B cell (primary cell): ENCODE data around the gene WNK2. TPM values are rescaled to one million over a fixed set of nuclear protein-coding genes. Genes with fewer than 3 reads are reported as not detected.
"Not testable (repeated sequence)": the region's sequence is repeated elsewhere in the genome, so short reads cannot be mapped to it uniquely, and the experiment has no call there.

Experiments
- ATAC-seq: fragments of 200-7000 bp; cut with Tn5 transposase; one replicate; pipeline ENCODE4 v1.10.0; 2021; ENCODE audit warnings: low read depth, mild to moderate bottlenecking, moderate number of reproducible peaks, moderate library complexity
- CTCF ChIA-PET: fragments of 350-600 bp; sonication (Branson Sonifier 250); formaldehyde crosslinking; loops from one replicate; lab custom pipeline; 2021; ENCODE audit warnings: antibody characterized with exemption, inconsistent platforms; lab: Charles Lee
- POLR2A ChIA-PET: fragments of 350-600 bp; sonication (Branson Sonifier 250); formaldehyde crosslinking; loops from one replicate; lab custom pipeline; 2021; ENCODE audit warnings: antibody characterized with exemption; lab: Charles Lee
- DNase-seq: peaks from one replicate; pipeline ENCODE4 v3.0.0; 2013
- H2AFZ ChIP-seq: 2 replicates; pipeline ENCODE4 v1.6.1; 2012; ENCODE audit warnings: mild to moderate bottlenecking, low read depth, low read length; ENCODE audit not compliant: insufficient read depth, poor library complexity, severe bottlenecking
- H3K27ac ChIP-seq, 2 donors: 1 replicate in 1 of 2; 2 replicates in 1 of 2; pipeline ENCODE4 v1.5.1; 2012 to 2013; ENCODE audit warnings: low read length in 2 of 2, mild to moderate bottlenecking in 2 of 2, moderate library complexity in 1 of 2
- H3K27me3 ChIP-seq, 4 experiments: fragments of 200-600 bp in 1 of 4; sonication (generic) in 1 of 4; replicated peaks in 1 of 4; 1 replicate in 2 of 4; 2 replicates in 2 of 4; pipeline versions ENCODE4 v1.6.1 to v1.7.0; 2013 to 2016; ENCODE audit warnings: low read length in 3 of 4, mild to moderate bottlenecking in 2 of 4, mixed read lengths in 1 of 4, moderate library complexity in 1 of 4; ENCODE audit not compliant: insufficient read depth in 4 of 4, control insufficient read depth in 3 of 4; ENCODE audit errors: control extremely low read depth in 1 of 4
- H3K36me3 ChIP-seq, 2 experiments: replicated peaks in 1 of 2; 1 replicate in 1 of 2; 2 replicates in 1 of 2; pipeline versions ENCODE4 v1.6.1 to v1.7.1; 2013; ENCODE audit warnings: low read length in 1 of 2; ENCODE audit not compliant: insufficient read depth in 2 of 2, control insufficient read depth in 1 of 2; ENCODE audit errors: control extremely low read depth in 1 of 2, extremely low read depth in 1 of 2
- H3K4me1 ChIP-seq, 2 donors: fragments of 200-600 bp in 1 of 2; sonication (generic) in 1 of 2; 1 replicate in 1 of 2; 2 replicates in 1 of 2; pipeline versions ENCODE4 v1.5.1 to v1.6.1; 2013 to 2017; ENCODE audit warnings: low read length in 2 of 2; ENCODE audit not compliant: control insufficient read depth in 2 of 2, insufficient read depth in 2 of 2
- H3K4me2 ChIP-seq: replicated peaks from 2 replicates; pipeline ENCODE3; 2012; ENCODE audit warnings: mild to moderate bottlenecking, low read depth, low read length; ENCODE audit not compliant: poor library complexity, severe bottlenecking
- H3K4me3 ChIP-seq, 5 experiments: fragments of 200-600 bp in 1 of 5; sonication (generic) in 1 of 5; 1 replicate in 3 of 5; 2 replicates in 2 of 5; pipeline versions ENCODE4 v1.5.1 to v1.7.0; 2011 to 2016; ENCODE audit warnings: low read length in 4 of 5, mild to moderate bottlenecking in 4 of 5, low read depth in 2 of 5, control low read depth in 1 of 5, moderate library complexity in 1 of 5; ENCODE audit not compliant: insufficient read depth in 1 of 5; ENCODE audit errors: control extremely low read depth in 1 of 5, extremely low read depth in 1 of 5
- H3K79me2 ChIP-seq: fragments of 200-600 bp; sonication (generic); one replicate; pipeline ENCODE4 v1.6.0; 2016; ENCODE audit warnings: low read length; ENCODE audit not compliant: control insufficient read depth, insufficient read depth
- H3K9ac ChIP-seq: fragments of 200-600 bp; sonication (generic); 2 replicates; pipeline ENCODE4 v1.6.1; 2017; ENCODE audit warnings: mild to moderate bottlenecking, low read length, moderate library complexity
- H3K9me3 ChIP-seq, 3 donors: one replicate each; pipeline versions ENCODE4 v1.6.1 to v1.7.1; 2013; ENCODE audit warnings: low read length in 2 of 3; ENCODE audit not compliant: control insufficient read depth in 2 of 3, insufficient read depth in 1 of 3; ENCODE audit errors: control extremely low read depth in 1 of 3
- H4K20me1 ChIP-seq: 2 replicates; pipeline ENCODE4 v1.6.0; 2012; ENCODE audit warnings: mild to moderate bottlenecking, low read length; ENCODE audit not compliant: insufficient read depth, control insufficient read depth, poor library complexity, severe bottlenecking
- H3K27ac Mint-ChIP-seq: one replicate; pipeline ENCODE4 v1.8.0; 2021; ENCODE audit warnings: mixed read lengths
- H3K27me3 Mint-ChIP-seq: one replicate; pipeline ENCODE4 v1.8.0; 2021; ENCODE audit warnings: mixed read lengths
- H3K4me1 Mint-ChIP-seq: one replicate; pipeline ENCODE4 v1.8.0; 2021; ENCODE audit warnings: mixed read lengths
- H3K4me3 Mint-ChIP-seq: one replicate; pipeline ENCODE4 v1.8.0; 2021; ENCODE audit warnings: mixed read lengths
- H3K9me3 Mint-ChIP-seq: one replicate; pipeline ENCODE4 v1.8.0; 2022; ENCODE audit warnings: mixed read lengths; ENCODE audit not compliant: insufficient read depth
- CTCF ChIP-seq: fragments of 200-600 bp; IDR thresholded peaks from one replicate; pipeline ENCODE4 v1.8.0; 2022; ENCODE audit warnings: antibody characterized with exemption, mild to moderate bottlenecking
- EZH2 ChIP-seq: IDR thresholded peaks from 2 replicates; pipeline ENCODE4 v1.6.1; 2012; ENCODE audit warnings: borderline replicate concordance, low read depth, mild to moderate bottlenecking, moderate library complexity, low read length; ENCODE audit not compliant: insufficient read depth, poor library complexity, severe bottlenecking
- WGBS: methylation state at CpG from one replicate; pipeline ENCODE4 v1.1.5; 2013; ENCODE audit warnings: missing lambda C conversion rate; ENCODE audit not compliant: insufficient coverage; 5-methylcytosine and 5-hydroxymethylcytosine counted together
- intact Hi-C: fragments of 100-400 bp; cut with micrococcal nuclease; formaldehyde crosslinking; loops from one replicate; pipeline ENCODE4 v1.10.0; 2022
- polyA plus RNA-seq: library from polyadenylated mRNA; depleted of rRNA; stranded (reverse); fragments of >200 nt; gene quantifications from 2 replicates; pipeline ENCODE4 v1.2.3, GENCODE V29; 2012
- total RNA-seq, 2 donors: library from RNA; stranded (reverse); fragments of 120-200 nt in 1 of 2; gene quantifications; 1 replicate in 1 of 2; 2 replicates in 1 of 2; pipeline versions ENCODE4 v1.2.3 to v1.2.4, GENCODE V29; 2013 to 2022

WNK2 gene
- total and polyA plus RNA-seq, 2 donors (not counting 1 experiment from before 2014, with no cell fraction given), result 0.49 TPM; not detected in 1

- Histone ChIP-seq H3K4me1 (no peaks in the 10 kb centered on the region), H3K27me3 (peaks cover 0 to 9% (median 0%) of the 10 kb centered on the region in 4 experiments), H3K9me3 (peaks cover 1 to 13% (median 9%) of the 10 kb centered on the region in 3 donors), H3K27ac (no peak overlapping the region), H3K9ac (no peak overlapping the region), H3K4me3 (no peak overlapping the region), H3K79me2 (no peaks in the 10 kb centered on the region), H4K20me1 (no peaks in the 10 kb centered on the region), H2AFZ (no peak overlapping the region), H3K4me2 (no peak overlapping the region), H3K36me3 (no peaks in the 10 kb centered on the region)
- Mint-ChIP-seq H3K4me3 (no peak overlapping the region), H3K27ac (no peak overlapping the region), H3K27me3 (peaks cover 27% of the 10 kb centered on the region), H3K9me3 (peaks cover under 1% of the 10 kb centered on the region), H3K4me1 (no peaks in the 10 kb centered on the region)
- CTCF ChIA-PET, result no interaction called here
- intact Hi-C loops, result no loop called here
- DNase-seq (no peak), ATAC-seq (no peak)
- WGBS, result 76% methylated on average over 8 of the region's 12 CpGs
- TF ChIP-seq CTCF, result no peak
- TF ChIP-seq EZH2, result no peak
- POLR2A ChIA-PET, result no interaction called here
Observed at GRCh38 chr9:93365427-93366118, 181.6 kb downstream of the WNK2 start.

- Histone ChIP-seq H3K9ac (no peak overlapping the region), H3K4me2 (no peak overlapping the region), H3K4me1 (no peaks in the 10 kb centered on the region), H3K36me3 (no peaks in the 10 kb centered on the region), H3K4me3 (no peak overlapping the region), H4K20me1 (no peaks in the 10 kb centered on the region), H2AFZ (no peak overlapping the region), H3K27ac (no peak overlapping the region), H3K9me3 (peaks cover 1 to 13% (median 9%) of the 10 kb centered on the region in 3 donors), H3K27me3 (peaks cover 0 to 9% (median 2%) of the 10 kb centered on the region in 4 experiments), H3K79me2 (no peaks in the 10 kb centered on the region)
- Mint-ChIP-seq H3K4me3 (no peak overlapping the region), H3K9me3 (no peaks in the 10 kb centered on the region), H3K4me1 (no peaks in the 10 kb centered on the region), H3K27me3 (peaks cover 32% of the 10 kb centered on the region), H3K27ac (no peak overlapping the region)
- TF ChIP-seq CTCF (no peak), EZH2 (no peak)
- 71% methylated on average over 9 of the region's 12 CpGs for WGBS
- POLR2A ChIA-PET, result no interaction called here
- ATAC-seq, result no peak
- intact Hi-C loops, result no loop called here
- DNase-seq, result no peak
- CTCF ChIA-PET, result no interaction called here
Observed at GRCh38 chr9:93366119-93366447, 182.1 kb downstream of the WNK2 start.

GRCh38 chr9:93366486-93366885, 182.5 kb downstream of the WNK2 start:
- intact Hi-C loops, H3K9me3 Mint-ChIP-seq, H3K4me3 ChIP-seq, H3K4me3 Mint-ChIP-seq, H3K79me2 ChIP-seq, H2AFZ ChIP-seq, H3K36me3 ChIP-seq, CTCF ChIA-PET, H4K20me1 ChIP-seq, H3K9ac ChIP-seq, H3K27ac ChIP-seq, H3K27ac Mint-ChIP-seq, H3K27me3 ChIP-seq, H3K4me1 Mint-ChIP-seq, DNase-seq, ATAC-seq, H3K4me1 ChIP-seq, POLR2A ChIA-PET, H3K4me2 ChIP-seq: not testable (repeated sequence)
- peaks cover 33% of the 10 kb centered on the region for H3K27me3 Mint-ChIP-seq
- 100% methylated on average over 2 of the region's 4 CpGs for WGBS
- peaks cover 1 to 10% (median 8%) of the 10 kb centered on the region in 3 donors for H3K9me3 ChIP-seq
